H9 (cell line): ENCODE measurements around the gene RAMAC. TPM values are rescaled to one million over a fixed set of nuclear protein-coding genes. Genes with fewer than 3 reads are reported as not detected.

ENCODE experiments used
- DNase-seq: peaks from one replicate; pipeline ENCODE4 v3.0.0-alpha.2; 2017
- H2AFZ ChIP-seq: one replicate; pipeline ENCODE4 v1.6.1; 2013; ENCODE audit warnings: mild to moderate bottlenecking, low read length, control low read depth, moderate library complexity
- H2AK5ac ChIP-seq: 2 replicates; pipeline ENCODE4 v1.6.1; 2013; ENCODE audit warnings: low read length, control low read depth, mixed read lengths; ENCODE audit not compliant: insufficient read length
- H2BK120ac ChIP-seq: one replicate; pipeline ENCODE4 v1.6.1; 2013; ENCODE audit warnings: low read depth, mild to moderate bottlenecking, low read length, control low read depth, inconsistent platforms; ENCODE audit not compliant: poor library complexity, severe bottlenecking
- H2BK12ac ChIP-seq: 2 replicates; pipeline ENCODE4 v1.6.1; 2013; ENCODE audit warnings: low read length, control low read depth, mixed read lengths, low read depth; ENCODE audit not compliant: insufficient read length
- H2BK15ac ChIP-seq: 2 replicates; pipeline ENCODE4 v1.6.1; 2013; ENCODE audit warnings: low read depth, low read length, control low read depth
- H2BK20ac ChIP-seq: one replicate; pipeline ENCODE4 v1.6.1; 2013; ENCODE audit warnings: low read depth, mild to moderate bottlenecking, low read length, control low read depth, inconsistent platforms; ENCODE audit not compliant: poor library complexity, severe bottlenecking
- H2BK5ac ChIP-seq: 2 replicates; pipeline ENCODE4 v1.6.1; 2013; ENCODE audit warnings: low read length, control low read depth, mixed read lengths; ENCODE audit not compliant: insufficient read length
- H3K14ac ChIP-seq: 2 replicates; pipeline ENCODE4 v1.6.1; 2013; ENCODE audit warnings: low read length, control low read depth; ENCODE audit not compliant: insufficient read depth
- H3K18ac ChIP-seq: 2 replicates; pipeline ENCODE4 v1.6.1; 2013; ENCODE audit warnings: low read depth, mild to moderate bottlenecking, mixed read lengths, low read length, control low read depth; ENCODE audit not compliant: insufficient read length
- H3K23ac ChIP-seq: 2 replicates; pipeline ENCODE4 v1.6.1; 2013; ENCODE audit warnings: low read length, control low read depth, mixed read lengths, low read depth; ENCODE audit not compliant: insufficient read length
- H3K23me2 ChIP-seq: 2 replicates; pipeline ENCODE4 v1.6.1; 2013; ENCODE audit warnings: low read depth, mild to moderate bottlenecking, mixed read lengths, low read length, control low read depth; ENCODE audit not compliant: insufficient read length, poor library complexity, severe bottlenecking
- H3K27ac ChIP-seq: 2 replicates; pipeline ENCODE4 v1.5.1; 2013; ENCODE audit warnings: low read length, control low read depth, mixed read lengths, low read depth; ENCODE audit not compliant: insufficient read length
- H3K27me3 ChIP-seq: 2 replicates; pipeline ENCODE4 v1.6.1; 2013; ENCODE audit warnings: low read length, control low read depth, inconsistent platforms; ENCODE audit not compliant: insufficient read depth
- H3K4ac ChIP-seq: 2 replicates; pipeline ENCODE4 v1.6.1; 2013; ENCODE audit warnings: low read depth, mild to moderate bottlenecking, control low read depth, inconsistent platforms, low read length, moderate library complexity
- H3K4me1 ChIP-seq: 2 replicates; pipeline ENCODE4 v1.6.1; 2013; ENCODE audit warnings: low read length, control low read depth, inconsistent platforms; ENCODE audit not compliant: insufficient read depth
- H3K4me2 ChIP-seq: 2 replicates; pipeline ENCODE4 v1.6.1; 2013; ENCODE audit warnings: low read length, control low read depth, mixed read lengths; ENCODE audit not compliant: insufficient read length, insufficient read depth
- H3K56ac ChIP-seq: 2 replicates; pipeline ENCODE4 v1.6.1; 2013; ENCODE audit warnings: low read depth, mild to moderate bottlenecking, mixed read lengths, low read length, control low read depth; ENCODE audit not compliant: insufficient read length
- H3K79me1 ChIP-seq: 2 replicates; pipeline ENCODE4 v1.6.1; 2013; ENCODE audit warnings: low read depth, mild to moderate bottlenecking, moderate library complexity, low read length, control low read depth, inconsistent platforms; ENCODE audit not compliant: insufficient read depth, poor library complexity, severe bottlenecking
- H3K79me2 ChIP-seq: 2 replicates; pipeline ENCODE4 v1.6.1; 2013; ENCODE audit warnings: low read length, control low read depth, inconsistent platforms; ENCODE audit not compliant: insufficient read depth
- H3K9ac ChIP-seq: 2 replicates; pipeline ENCODE4 v1.6.1; 2013; ENCODE audit warnings: low read length, control low read depth, mixed read lengths; ENCODE audit not compliant: insufficient read length; ENCODE audit errors: extremely low read depth
- H3K9me3 ChIP-seq: one replicate; pipeline ENCODE4 v1.6.1; 2013; ENCODE audit warnings: low read depth, low read length, inconsistent platforms; ENCODE audit not compliant: control insufficient read depth
- H3T11ph ChIP-seq: one replicate; pipeline ENCODE4 v1.6.1; 2013; ENCODE audit warnings: mild to moderate bottlenecking, low read length, control low read depth, inconsistent platforms
- H4K20me1 ChIP-seq: one replicate; pipeline ENCODE4 v1.6.1; 2013; ENCODE audit not compliant: control insufficient read depth, insufficient read length, insufficient read depth
- H4K5ac ChIP-seq: 2 replicates; pipeline ENCODE4 v1.6.1; 2013; ENCODE audit warnings: low read depth, mild to moderate bottlenecking, mixed read lengths, low read length, control low read depth; ENCODE audit not compliant: insufficient read length
- H4K8ac ChIP-seq: replicated peaks from 2 replicates; pipeline ENCODE4 v1.6.1; 2013; ENCODE audit warnings: low read length, control low read depth, mixed read lengths, low read depth; ENCODE audit not compliant: insufficient read length
- H4K91ac ChIP-seq: 2 replicates; pipeline ENCODE4 v1.6.1; 2013; ENCODE audit warnings: low read depth, mild to moderate bottlenecking, moderate library complexity, mixed read lengths, low read length, control low read depth; ENCODE audit not compliant: insufficient read length
- H3K27ac Mint-ChIP-seq, 3 experiments: 2 replicates in 2 of 3; 3 replicates in 1 of 3; pipeline ENCODE4 v1.8.0; 2020 to 2021; ENCODE audit warnings: mixed read lengths in 3 of 3, mild to moderate bottlenecking in 1 of 3, moderate library complexity in 1 of 3
- H3K27me3 Mint-ChIP-seq: 2 replicates; pipeline ENCODE4 v1.8.0; 2021; ENCODE audit warnings: low read depth, mild to moderate bottlenecking, moderate library complexity, mixed read lengths
- H3K36me3 Mint-ChIP-seq, 3 experiments: 2 replicates in 2 of 3; 3 replicates in 1 of 3; pipeline ENCODE4 v1.8.0; 2020 to 2021; ENCODE audit warnings: low read depth in 3 of 3, mixed read lengths in 3 of 3; ENCODE audit not compliant: insufficient read depth in 1 of 3
- H3K4me1 Mint-ChIP-seq, 2 experiments: 2 replicates each; pipeline ENCODE4 v1.8.0; 2020; ENCODE audit warnings: mixed read lengths in 2 of 2
- H3K4me3 Mint-ChIP-seq, 2 experiments: 2 replicates in 1 of 2; 3 replicates in 1 of 2; pipeline ENCODE4 v1.8.0; 2020 to 2021; ENCODE audit warnings: mild to moderate bottlenecking in 2 of 2, mixed read lengths in 2 of 2, moderate library complexity in 1 of 2
- H3K9me3 Mint-ChIP-seq, 2 experiments: 2 replicates in 1 of 2; 3 replicates in 1 of 2; pipeline ENCODE4 v1.8.0; 2020; ENCODE audit warnings: mild to moderate bottlenecking in 2 of 2, mixed read lengths in 2 of 2, moderate library complexity in 1 of 2
- CTCF ChIP-seq: fragments of 200-600 bp; sonication (generic); conservative IDR thresholded peaks from 3 replicates; pipeline ENCODE4 v1.8.0; 2021; ENCODE audit warnings: antibody characterized with exemption, mild to moderate bottlenecking
- WGBS: extraction: QIAGEN DNeasy Blood & Tissue Kit; methylation state at CpG from one replicate; pipeline ENCODE4 v1.1.7; 2013; ENCODE audit warnings: missing lambda C conversion rate, low lambda C conversion rate, mixed read lengths; ENCODE audit not compliant: insufficient read length; ENCODE audit errors: extremely low coverage; 5-methylcytosine and 5-hydroxymethylcytosine counted together
- total RNA-seq: library from RNA; stranded (reverse); gene quantifications from 2 replicates; pipeline ENCODE4 v1.2.1, GENCODE V29; 2021

Gene RAMAC
- total RNA-seq, 1 experiment from 2014 or later: 35.8 TPM

DNA sequence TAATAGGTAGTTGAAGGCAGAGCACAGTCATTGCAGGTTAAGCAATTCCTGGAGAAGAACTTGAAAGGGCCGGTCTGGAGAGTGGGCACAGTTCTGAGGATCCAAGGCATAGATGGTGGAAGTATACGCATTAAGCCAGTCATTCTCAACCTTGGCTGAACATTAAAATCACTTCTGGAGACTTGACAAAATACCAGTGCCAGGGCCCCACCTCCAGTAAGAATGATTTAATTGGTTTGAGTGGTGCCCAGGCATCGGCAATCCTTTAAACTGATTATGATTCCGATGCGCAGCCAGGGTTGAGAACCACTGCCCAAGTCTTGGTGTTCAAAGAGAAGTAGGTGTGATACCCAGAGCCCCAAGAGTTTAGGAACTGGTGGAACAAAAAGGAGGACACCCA is 26.6 kb upstream of the RAMAC start:
- Histone ChIP-seq H3K27me3 (no peaks in the 10 kb centered on the region), H3K9me3 (no peaks in the 10 kb centered on the region), H2BK5ac (no peak overlapping the region), H3K14ac (no peak overlapping the region), H3K23me2 (no peaks in the 10 kb centered on the region), H3K23ac (no peak overlapping the region), H2AK5ac (no peak overlapping the region), H4K91ac (no peak overlapping the region), H4K8ac (no peak overlapping the region), H4K20me1 (no peaks in the 10 kb centered on the region), H3K9ac (no peak overlapping the region), H3K56ac (no peak overlapping the region), H2BK15ac (no peak overlapping the region), H3K79me2 (no peaks in the 10 kb centered on the region), H2BK12ac (no peak overlapping the region), H2BK20ac (no peak overlapping the region), H3K4ac (no peak overlapping the region), H3T11ph (no peak overlapping the region), H2AFZ (no peak overlapping the region), H2BK120ac (no peak overlapping the region), H4K5ac (no peak overlapping the region), H3K4me2 (no peak overlapping the region), H3K79me1 (no peaks in the 10 kb centered on the region), H3K4me1 (no peaks in the 10 kb centered on the region), H3K18ac (no peak overlapping the region), H3K27ac (no peak overlapping the region)
- Mint-ChIP-seq H3K4me1 (peaks cover 17 to 21% of the 10 kb centered on the region in 2 experiments), H3K36me3 (no peaks in the 10 kb centered on the region), H3K27ac (no peak overlapping the region), H3K9me3 (no peaks in the 10 kb centered on the region), H3K27me3 (peaks cover 3% of the 10 kb centered on the region), H3K4me3 (no peak overlapping the region)
- WGBS: no CpG with 5 or more reads among the region's 5 CpGs
- no peak for DNase-seq
- no peak for TF ChIP-seq CTCF
